SIG-M5 treated with dmso at 0.1 percent for 504 hours (cell line): ENCODE results near the gene PARP15.
"Not testable (repeated sequence)": the region's sequence is repeated elsewhere in the genome, so short reads cannot be mapped to it uniquely, and the experiment has no call there.

Source experiments
- DNase-seq: peaks from one replicate; lab custom pipeline; 2025; ENCODE audit not compliant: unreplicated experiment; lab: John Stamatoyannopoulos, UW

Gene PARP15

DNA sequence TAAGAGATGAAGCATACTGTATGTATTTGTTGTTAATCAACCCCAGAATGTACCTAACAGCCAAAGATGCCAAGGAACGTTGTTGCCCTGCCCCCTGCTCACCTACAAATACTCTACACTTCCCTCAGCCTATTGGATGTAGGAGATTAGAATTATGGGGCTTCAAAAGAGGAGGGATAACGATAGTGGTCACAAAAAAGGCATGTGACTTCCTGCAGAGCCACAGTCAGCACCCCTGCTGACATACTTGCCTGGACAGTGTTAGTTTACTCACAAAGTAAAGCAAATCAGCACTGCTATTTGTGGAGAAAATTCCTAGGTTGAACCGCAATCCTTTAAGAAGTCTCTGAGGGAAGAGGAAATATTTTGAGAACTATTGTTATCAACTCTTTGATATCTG is 37.9 kb downstream of the PARP15 start:
- DNase-seq, result no peak

DNA sequence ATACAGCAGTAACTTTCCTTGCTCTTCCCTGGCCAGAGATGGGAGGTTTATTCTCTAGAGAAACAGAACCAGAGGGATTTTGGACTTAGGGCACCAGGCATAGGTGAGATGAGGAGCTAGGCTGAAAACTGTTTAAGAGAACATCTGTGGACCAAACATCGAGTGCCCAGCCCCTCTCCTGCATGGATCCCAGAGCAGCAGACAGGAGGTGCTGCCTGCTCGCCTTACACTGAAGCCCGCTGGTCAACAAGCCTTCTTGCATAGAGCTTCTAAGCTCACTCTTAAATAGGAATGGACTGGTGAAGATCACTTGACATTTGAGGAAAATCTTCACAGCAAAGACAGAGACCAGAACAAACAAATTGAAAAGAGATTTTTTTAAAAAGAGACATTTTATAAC is 41.2 kb downstream of the PARP15 start:
- no peak for DNase-seq

DNA sequence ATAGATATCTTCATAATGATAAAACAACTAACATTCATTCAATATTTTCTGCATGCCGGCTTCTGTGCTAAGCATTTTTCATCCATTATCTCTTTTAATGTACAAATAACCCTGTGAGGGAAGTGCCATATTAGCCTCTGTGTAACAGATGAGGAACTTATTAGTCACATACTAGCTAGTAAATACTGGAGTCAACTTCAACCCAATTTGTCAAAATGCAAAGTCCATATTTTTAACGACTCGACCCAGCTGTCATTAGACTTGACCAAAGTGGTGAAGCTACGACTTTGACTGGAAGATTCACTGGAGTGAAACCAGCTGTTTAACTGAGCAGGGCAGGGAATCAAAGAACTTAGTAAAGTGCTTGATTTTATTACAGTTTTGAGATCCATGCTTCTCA is 41.6 kb downstream of the PARP15 start:
- DNase-seq, result no peak

DNA sequence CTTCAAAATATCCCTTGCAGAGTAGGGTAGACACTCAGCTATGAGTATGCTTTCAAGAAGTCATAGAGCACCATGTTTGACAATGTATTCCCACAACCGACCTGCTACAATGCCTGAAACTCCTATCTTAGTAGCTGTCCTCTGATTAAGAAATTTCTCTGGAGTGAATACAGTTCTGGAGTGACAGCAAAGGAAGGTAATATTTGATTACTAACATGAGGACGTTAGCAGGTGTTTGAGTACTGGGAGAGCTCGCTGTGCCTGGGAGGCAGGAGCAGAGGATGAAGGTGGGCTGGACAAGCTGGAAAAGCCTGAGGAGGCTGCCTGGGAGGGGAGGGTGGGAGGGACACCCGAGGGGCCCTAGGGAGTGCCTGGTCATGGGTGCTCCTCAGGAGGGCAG is 42.9 kb downstream of the PARP15 start:
- no peak for DNase-seq

DNA sequence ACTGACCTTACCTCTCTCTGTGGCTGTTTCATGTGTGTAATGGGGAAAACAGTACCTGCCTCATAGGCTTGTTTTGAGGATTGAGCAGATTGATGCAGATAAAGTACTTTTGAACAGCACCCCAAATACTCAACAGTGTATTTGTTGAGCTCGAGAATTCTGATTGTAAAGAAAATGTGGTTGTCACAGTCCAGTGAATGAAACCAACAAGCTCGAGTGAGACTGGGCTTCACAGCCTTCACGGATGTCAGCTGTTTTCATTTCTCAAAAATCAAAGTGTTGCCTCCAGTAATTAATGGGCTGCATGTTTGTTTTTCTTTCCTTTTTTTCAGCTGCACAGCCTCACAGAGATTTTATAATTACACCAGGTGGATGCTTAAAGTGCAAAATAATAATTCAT is 43.7 kb downstream of the PARP15 start:
- no peak for DNase-seq

DNA sequence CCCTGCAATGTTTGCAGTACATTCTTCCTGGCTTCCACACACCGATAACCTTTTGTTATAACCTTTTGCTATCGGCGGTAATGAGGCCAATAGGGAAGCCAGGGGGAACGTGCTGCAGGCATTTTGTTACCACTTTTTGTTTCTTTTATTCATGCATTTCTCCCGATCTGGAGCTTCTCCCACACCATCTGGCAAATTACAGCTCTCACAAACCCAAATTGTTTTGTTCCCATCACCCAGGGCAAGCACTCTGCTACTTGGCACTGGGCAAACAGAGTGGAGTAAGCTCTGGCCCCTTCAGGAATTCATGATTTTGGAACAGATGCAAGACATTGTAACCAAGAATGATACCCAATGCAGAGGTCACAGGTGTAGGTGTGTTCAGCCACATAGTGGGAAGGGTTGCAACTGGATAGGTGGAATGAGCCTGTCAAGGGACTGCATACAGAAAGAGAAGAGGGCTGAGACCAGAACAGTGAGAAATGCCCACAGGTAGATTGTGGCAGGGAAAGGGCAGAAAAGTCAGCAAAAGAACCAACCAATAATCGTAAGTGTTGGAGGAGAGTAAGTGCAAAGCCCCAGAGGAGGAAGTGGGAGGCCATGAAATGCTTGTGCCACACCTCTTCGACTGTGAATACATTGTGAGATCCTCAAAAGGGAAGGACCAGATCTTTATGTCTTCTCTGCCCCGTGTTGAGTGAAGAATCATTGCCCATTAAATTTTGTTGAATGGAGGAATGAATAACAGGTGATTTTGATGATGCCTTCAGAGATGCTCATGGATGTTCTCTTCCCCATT is 45.8 kb downstream of the PARP15 start:
- DNase-seq, result peak; percentile 45

DNA sequence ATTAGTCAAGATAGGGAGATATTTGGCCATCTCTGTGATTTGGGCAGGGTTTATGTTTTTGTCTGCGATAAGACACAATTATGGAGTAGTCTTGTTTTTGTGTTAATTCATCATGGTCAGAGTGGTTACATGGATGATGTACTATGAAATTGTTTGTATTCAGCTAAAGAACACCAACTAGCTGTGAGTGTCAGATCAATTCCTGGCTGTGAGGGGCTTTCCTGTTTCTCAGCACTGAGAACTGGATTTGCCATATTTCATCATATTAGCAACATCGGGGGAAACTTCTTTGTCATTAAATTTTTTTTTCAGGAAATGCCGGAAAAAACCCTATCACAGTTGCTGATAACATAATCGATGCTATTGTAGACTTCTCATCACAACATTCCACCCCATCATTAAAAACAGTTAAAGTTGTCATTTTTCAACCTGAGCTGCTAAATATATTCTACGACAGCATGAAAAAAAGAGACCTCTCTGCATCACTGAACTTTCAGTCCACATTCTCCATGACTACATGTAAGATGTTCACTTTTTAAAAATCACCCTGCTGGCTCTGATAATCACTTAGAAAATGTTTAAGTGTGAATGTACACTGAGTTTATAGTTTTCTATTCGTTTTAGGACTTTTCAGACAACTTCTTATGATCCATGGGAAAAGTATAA is 49.2 kb downstream of the PARP15 start:
- no peak for DNase-seq

DNA sequence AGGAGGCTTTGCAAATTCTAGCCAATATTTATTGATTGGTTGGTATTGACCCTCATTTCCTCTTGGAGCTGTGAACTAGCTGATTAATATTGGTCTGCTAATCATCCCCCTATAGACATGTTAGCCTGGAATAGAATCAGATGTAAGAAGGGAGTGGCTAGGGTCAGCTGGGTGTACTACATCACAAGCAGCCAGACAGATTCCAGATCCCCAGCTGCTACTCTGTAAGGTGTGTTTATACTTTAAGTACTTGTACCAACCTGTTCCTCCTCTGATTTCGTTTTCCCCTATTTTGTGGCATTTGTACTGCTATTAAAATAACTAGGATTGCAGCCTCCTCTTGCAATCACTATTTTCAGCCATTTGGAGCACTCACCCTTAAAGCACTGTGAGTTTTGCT is 49.9 kb downstream of the PARP15 start:
- DNase-seq, result no peak

DNA sequence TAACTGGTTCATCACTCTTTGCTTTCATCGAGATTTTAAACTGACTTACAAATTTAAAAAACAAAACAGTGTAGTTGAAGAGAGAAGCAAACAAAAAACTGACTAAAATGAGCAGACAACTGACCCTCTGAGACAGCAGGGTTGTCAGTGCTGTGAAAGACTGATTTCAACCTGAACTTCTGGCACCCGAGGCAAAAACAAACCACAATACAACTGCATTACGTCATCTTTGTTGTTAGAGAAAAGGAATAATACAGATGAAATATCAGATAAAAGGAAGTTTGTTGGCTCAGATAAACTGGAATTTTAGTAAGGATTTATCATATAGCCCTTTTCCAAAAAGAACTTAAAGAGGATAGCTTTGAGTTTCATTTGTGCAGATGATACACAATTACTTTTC is 51.1 kb downstream of the PARP15 start:
- DNase-seq, result peak; percentile 21

DNA sequence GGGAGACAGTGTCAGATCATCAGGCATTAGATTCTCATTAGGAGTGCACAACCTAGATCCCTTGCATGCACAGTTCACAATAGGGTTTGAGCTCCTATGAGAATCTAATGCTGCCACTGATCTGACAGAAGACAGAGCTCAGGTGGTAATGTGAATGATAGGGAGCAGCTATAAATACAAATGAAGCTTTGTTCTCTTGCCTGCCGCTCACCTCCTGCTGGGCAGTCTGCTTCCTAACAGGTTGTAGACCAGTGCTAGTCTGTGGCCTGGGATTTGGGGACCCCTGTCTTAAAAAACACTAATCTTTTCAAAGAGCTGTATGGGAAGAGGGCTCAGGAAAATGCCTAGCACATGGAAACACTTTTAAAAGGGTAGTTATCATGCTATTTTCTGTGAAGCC is 52.3 kb downstream of the PARP15 start:
- DNase-seq, result no peak

DNA sequence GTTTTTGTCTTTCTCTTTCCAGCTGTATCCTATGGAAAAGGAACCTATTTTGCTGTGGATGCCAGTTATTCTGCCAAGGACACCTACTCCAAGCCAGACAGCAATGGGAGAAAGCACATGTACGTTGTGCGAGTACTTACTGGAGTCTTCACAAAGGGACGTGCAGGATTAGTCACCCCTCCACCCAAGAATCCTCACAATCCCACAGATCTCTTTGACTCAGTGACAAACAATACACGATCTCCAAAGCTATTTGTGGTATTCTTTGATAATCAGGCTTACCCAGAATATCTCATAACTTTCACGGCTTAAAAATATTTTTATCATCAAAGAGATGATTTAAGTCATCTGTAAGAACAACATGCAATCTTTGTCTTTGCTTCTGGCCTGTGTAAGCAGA is 58.3 kb downstream of the PARP15 start:
- no peak for DNase-seq

DNA sequence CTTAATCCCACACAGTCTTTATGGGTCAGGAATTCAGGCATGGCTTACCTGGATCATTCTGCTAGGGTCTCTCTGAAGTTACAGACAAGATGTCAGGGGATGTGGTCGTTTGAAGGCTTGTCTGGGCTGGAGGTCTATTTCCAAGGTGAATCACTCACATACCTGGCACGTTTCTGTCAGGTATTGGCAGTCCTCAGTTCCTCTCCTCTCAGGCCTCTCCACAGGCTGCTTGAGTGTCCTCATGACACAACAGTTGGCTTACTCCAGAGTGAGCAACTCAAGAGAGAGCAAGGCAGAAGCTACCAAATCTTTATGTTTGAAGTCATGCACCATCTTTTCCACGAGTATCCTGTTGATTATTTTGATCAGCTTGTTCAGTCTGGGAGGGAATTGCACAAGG is 59.2 kb downstream of the PARP15 start:
- no peak for DNase-seq

DNA sequence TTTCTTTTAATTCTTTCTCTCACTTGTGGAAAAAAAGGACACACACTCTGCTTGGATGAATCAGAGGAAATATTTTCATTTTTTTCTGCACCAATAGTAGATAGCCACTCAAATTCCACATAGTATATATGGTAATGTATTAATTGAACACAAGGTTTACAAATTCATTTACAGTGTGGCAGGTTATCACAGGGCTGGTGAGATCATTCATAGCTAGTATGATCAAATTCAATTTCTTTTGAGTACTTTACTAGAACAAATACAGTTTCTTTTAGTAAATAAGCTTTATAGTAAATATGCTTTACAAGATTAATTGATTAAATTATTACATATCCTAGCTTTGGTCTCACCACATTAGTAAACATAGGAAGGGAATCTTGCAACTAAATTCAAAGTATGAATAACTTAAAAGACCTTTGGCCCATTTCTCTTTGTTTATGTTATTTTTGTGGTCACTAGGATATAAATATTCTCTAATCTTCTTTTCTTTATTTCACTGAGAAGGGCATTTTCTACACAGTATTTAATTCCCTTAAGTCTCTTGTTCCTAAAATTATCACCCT is 63.1 kb downstream of the PARP15 start:
- no peak for DNase-seq

DNA sequence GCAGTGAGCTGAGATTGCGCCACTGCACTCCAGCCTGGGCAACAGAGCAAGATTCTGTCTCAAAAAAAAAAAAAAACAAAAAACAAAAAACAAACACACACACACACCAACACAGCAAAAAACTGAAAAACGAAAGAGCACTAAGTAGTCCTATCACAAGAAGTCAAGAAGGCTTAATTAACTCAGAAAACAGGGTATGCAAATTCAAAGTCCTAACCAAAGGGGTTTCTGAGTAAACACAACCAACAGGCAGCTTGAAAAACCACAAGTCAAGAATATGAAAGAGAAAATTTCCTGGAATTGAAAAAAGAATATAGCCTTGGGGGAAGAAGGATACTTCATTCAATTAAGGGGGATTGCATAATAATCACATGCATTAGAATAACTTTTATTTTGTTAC is 65.5 kb downstream of the PARP15 start:
- no peak for DNase-seq

DNA sequence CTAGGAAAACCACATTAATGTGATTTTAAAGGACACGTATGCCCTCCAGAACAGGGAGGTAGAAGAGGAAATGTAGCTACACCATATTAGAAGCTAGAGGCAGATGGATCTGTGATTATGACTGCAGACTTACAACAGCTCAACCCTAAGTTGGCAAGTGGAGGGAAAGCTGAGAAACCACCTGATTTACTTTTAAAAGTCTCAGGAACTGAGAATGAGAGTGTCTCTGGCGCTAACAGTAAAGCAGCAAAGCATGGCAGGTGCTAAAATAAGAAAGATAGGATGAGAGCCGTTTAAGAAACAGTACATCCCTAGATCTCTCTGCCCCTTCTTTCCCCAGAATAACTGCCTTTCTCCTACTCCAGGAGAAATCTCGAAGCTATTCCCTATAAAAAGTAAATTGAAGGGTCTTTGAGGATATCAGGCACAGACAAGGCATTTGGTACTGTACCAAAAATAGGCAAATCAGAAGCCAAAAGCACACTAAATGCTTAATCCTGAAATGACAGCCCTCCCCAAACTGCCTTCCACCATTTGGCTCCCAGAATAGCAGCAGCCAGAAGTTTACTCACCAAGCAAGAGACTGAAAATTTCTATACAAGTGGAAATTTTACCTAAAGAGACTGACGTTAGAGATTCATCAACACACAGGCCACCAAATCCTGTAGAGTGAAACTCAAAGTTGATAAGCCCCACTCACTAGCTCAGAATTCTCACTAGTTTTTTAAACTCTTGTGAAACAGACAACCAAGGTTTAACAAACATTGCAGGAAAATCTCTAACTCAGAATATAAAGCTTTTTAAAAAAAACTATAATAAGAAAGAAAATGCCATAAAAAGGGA is 68.9 kb downstream of the PARP15 start:
- DNase-seq, result no peak

DNA sequence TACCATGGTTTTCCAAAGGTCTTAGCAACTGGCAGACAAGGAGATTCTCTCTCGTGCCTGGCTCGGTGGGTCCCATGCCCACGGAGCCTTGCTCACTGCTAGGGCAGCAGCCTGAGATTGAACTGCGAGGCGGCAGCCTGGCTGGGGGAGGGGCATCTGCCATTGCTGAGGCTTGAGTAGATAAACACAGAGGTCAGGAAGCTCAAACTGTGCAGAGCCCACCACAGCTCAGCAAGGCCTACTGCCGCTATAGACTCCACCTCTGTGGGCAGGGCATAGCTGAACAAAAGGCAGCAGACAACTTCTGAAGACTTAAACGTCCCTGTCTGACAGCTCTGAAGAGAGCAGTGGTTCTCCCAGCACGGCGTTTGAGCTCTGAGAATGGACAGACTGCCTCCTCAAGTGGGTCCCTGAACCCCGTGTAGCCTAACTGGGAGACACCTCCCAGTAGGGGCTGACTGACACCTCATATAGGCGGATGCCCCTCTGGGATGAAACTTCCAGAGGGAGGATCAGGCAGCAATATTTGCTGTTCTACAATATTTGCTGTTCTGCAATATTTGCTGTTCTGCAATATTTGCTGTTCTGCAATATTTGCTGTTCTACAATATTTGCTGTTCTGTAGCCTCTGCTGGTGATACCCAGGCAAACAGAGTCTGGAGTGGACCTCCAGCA is 73.9 kb downstream of the PARP15 start:
- not testable (repeated sequence) for DNase-seq

DNA sequence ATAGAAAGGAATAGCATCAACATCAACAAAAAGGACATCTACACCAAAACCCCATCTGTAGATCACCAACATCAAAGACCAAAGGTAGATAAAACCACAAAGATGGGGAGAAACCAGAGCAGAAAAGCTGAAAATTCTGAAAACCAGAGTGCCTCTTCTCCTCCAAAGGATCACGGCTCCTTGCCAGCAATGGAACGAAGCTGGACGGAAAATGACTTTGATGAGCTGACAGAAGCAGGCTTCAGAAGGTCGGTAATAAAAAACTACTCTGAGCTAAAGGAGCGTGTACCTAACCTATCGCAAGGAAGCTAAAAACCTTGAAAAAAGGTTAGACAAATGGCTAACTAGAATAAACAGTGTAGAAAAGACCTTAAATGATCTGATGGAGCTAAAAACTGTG is 74.5 kb downstream of the PARP15 start:
- DNase-seq, result not testable (repeated sequence)

DNA sequence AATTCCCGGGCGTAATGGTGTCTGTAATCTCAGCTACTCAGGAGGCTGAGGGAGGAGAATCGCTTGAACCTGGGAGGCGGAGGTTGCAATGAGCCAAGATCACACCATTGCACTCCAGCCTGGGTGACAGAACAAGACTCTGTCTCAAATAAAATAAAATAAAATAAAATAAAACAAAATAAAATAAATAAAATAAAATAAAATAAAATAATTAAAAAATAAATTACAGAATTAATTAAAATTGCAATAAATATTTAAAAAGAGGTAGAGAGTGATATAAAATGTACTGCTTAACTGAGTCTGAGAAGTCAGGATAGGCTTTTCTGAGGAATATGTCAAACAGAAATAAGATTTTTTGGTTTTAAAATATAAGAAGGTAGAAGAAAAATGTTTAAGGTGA is 80.9 kb downstream of the PARP15 start:
- not testable (repeated sequence) for DNase-seq

DNA sequence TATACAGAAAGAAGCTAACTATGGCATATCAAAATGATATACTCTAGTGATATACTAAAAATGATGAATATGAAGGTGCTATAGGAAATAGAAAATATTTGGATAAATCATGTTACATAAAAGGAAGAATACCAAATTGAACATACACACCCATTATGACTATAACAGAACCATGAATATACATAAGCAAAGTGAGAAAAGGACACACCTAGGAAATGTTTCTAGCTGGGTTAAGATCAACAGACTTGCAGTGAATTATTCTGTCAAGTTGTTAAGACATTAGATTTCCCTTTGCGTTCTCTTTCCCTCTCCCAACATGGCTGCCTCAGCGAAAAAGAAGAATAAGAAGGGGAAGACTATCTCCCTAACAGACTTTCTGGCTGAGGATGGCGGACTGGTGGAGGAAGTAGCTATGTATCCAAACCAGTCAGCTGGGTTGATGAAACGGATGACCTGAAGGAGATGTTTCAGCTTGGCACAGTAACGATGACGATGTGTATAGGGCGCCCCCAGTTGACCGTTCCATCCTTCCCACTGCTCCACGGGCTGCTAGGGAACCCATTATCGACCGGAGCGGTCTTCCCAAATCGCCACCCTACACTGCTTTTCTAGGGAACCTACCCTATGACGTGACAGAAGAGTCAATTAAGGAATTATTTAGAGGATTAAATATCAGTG is 83.0 kb downstream of the PARP15 start:
- DNase-seq, result no peak

DNA sequence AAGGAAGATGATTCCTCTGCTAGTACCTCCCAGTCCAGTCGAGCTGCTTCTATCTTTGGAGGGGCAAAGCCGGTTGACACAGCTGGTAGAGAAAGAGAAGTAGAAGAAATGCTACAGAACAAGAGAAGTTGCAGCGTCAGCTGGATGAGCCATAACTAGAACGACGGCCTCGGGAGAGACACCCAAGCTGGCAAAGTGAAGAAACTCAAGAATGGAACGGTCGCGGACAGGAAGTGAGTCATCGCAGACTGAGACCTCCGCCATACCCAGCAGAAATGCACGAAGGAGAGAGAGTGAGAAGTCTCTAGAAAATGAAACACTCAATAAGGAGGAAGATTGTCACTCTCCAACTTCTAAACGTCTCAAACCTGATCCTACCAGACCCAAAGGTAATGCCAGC is 84.2 kb downstream of the PARP15 start:
- DNase-seq, result peak; percentile 91
